MM.1S (cell line): ENCODE measurements around the gene LCP2.

Experiments
- CTCF ChIP-seq: fragments of 300-600 bp; sonication (generic); IDR thresholded peaks from 2 replicates; pipeline ENCODE4 v1.5.1; 2016; ENCODE audit warnings: antibody characterized with exemption, low read length, mixed read lengths
- EZH2 ChIP-seq: fragments of 300-600 bp; sonication (generic); optimal IDR thresholded peaks from 2 replicates; pipeline ENCODE3; 2017; ENCODE audit warnings: low read depth, mild to moderate bottlenecking, antibody characterized with exemption, low read length, mixed read lengths
- EZH2phosphoT487 ChIP-seq: fragments of 300-600 bp; sonication (generic); IDR thresholded peaks from 2 replicates; pipeline ENCODE4 v1.6.1; 2018; ENCODE audit warnings: antibody characterized with exemption, low read length

- TF ChIP-seq CTCF (no peak), EZH2 (no peak), EZH2phosphoT487 (no peak)
Observed at GRCh38 chr5:170327168-170327567, 29.6 kb upstream of the LCP2 start.
